ENCODE results near the gene USP30. TPM values are rescaled to one million over a fixed set of nuclear protein-coding genes. Genes with fewer than 3 reads are reported as not detected.
A peak's percentile ranks its signal among the peaks of the same experiment; 100 is the strongest.

Gene USP30
- total and polyA plus RNA-seq, 9 of the 15 experiments (the other 6 are each of a cell fraction or from before 2014, with no cell fraction given), result 1.4 to 15.2 (median 7.0) TPM

GRCh38 chr12:109093022-109093918 is 40.9 kb downstream of the USP30 start, which contains the start of gene ALKBH2 (continued):
- TF ChIP-seq PATZ1 (CRISPR knock-in tag; IDR thresholded peaks at IDR 0.05; ENCODE audit: borderline replicate concordance) (no peak), ZEB2 (IDR thresholded peaks at IDR 0.05) (no peak), ZNF644 (tag; IDR thresholded peaks at IDR 0.05; ENCODE audit: low read depth) (no peak), E2F4 (CRISPR knock-in tag; IDR thresholded peaks at IDR 0.05; ENCODE audit: low read depth) (peak; percentile 78; the same call in 1 of the 2 replicates), MLX (CRISPR knock-in tag; conservative IDR thresholded peaks at IDR 0.05) (0 out of 4 replicates have a peak, but pooled peaks of 1 of the 2 experiments have one; percentile 80), MCM3 (IDR thresholded peaks at IDR 0.05) (no peak), NR1H2 (CRISPR knock-in tag; IDR thresholded peaks at IDR 0.05) (no peak), LCOR (CRISPR knock-in tag; IDR thresholded peaks at IDR 0.05) (0 out of 2 replicates have a peak, but pooled peaks have one; percentile 57), THRB (CRISPR knock-in tag; conservative IDR thresholded peaks at IDR 0.05) (no peak), SIX5 (IDR thresholded peaks at IDR 0.05; ENCODE audit: borderline replicate concordance in 1 of 2, insufficient read depth in 1 of 2, low read depth in 1 of 2, low read length in 2 of 2) (no peak), ILF3 (IDR thresholded peaks at IDR 0.05; ENCODE audit: borderline replicate concordance) (no peak), ZNF24 (IDR thresholded peaks at IDR 0.05) (peak; percentile 71; the same call in 1 of the 2 replicates), CSDE1 (IDR thresholded peaks at IDR 0.05) (0 out of 4 replicates have a peak, but pooled peaks of 1 of the 2 experiments have one; percentile 50), MAZ (CRISPR knock-in tag; conservative IDR thresholded peaks at IDR 0.05 in 1 of 2, IDR thresholded peaks at IDR 0.05 in 1 of 2) (peak; percentile 61 to 89), ZNF197 (CRISPR knock-in tag; IDR thresholded peaks at IDR 0.05; ENCODE audit: low read depth) (no peak), CREM (IDR thresholded peaks at IDR 0.05; ENCODE audit: low read depth) (peak; percentile 98)
- TF ChIP-seq, protein P1, sequence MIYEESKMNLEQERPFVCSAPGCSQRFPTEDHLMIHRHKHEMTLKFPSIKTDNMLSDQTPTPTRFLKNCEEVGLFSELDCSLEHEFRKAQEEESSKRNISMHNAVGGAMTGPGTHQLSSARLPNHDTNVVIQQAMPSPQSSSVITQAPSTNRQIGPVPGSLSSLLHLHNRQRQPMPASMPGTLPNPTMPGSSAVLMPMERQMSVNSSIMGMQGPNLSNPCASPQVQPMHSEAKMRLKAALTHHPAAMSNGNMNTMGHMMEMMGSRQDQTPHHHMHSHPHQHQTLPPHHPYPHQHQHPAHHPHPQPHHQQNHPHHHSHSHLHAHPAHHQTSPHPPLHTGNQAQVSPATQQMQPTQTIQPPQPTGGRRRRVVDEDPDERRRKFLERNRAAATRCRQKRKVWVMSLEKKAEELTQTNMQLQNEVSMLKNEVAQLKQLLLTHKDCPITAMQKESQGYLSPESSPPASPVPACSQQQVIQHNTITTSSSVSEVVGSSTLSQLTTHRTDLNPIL (CRISPR knock-in tag; IDR thresholded peaks at IDR 0.05), result no peak
- TF ChIP-seq, protein P2, sequence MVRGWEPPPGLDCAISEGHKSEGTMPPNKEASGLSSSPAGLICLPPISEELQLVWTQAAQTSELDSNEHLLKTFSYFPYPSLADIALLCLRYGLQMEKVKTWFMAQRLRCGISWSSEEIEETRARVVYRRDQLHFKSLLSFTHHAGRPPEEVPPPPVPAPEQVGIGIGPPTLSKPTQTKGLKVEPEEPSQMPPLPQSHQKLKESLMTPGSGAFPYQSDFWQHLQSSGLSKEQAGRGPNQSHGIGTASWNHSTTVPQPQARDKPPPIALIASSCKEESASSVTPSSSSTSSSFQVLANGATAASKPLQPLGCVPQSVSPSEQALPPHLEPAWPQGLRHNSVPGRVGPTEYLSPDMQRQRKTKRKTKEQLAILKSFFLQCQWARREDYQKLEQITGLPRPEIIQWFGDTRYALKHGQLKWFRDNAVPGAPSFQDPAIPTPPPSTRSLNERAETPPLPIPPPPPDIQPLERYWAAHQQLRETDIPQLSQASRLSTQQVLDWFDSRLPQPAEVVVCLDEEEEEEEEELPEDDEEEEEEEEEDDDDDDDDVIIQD (CRISPR knock-in tag; IDR thresholded peaks at IDR 0.05), result no peak

Data from K562 (cell line).